ENCODE measurements around the gene AFF3. TPM values are rescaled to one million over a fixed set of nuclear protein-coding genes. Genes with fewer than 3 reads are reported as not detected.

Gene AFF3
- total and polyA plus RNA-seq, 4 donors, result 0.48 to 5.3 (median 2.3) TPM

DNA sequence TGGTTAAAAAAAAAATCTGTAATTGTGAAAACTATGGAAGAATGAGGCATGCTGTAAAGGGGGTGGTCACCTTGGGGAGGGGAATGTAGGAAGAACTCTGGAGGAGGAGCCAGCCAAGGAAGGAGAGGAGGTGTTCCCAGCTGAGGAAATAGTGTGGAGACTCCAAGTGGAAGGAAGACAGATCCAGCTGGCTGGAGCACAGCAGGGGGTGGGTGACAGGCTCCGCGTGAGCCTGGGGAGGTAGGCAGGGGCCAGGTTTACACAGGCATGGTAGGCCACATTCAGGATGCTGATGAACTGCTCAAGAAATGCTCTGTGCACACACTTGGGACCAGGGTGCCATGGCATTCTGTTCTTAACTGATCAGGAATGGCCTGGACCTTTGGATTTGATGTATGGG is 16.8 kb downstream of the AFF3 start:
- Histone ChIP-seq H3K9me3 (ENCODE audit: control insufficient read depth in 4 of 4, low read length in 3 of 4) (no peaks in the 10 kb centered on the region), H3K27me3 (ENCODE audit: control insufficient read depth in 4 of 4, insufficient read depth in 4 of 4, low read length in 3 of 4) (no peaks in the 10 kb centered on the region), H3K4me1 (ENCODE audit: control insufficient read depth in 4 of 4, insufficient read depth in 4 of 4, low read length in 3 of 4) (no peaks in the 10 kb centered on the region), H3K9ac (ENCODE audit: low read depth in 1 of 2, low read length in 2 of 2) (no peak overlapping the region), H3K4me3 (ENCODE audit: low read depth in 1 of 3, low read length in 3 of 3) (no peak overlapping the region), H3K36me3 (ENCODE audit: control insufficient read depth in 4 of 4, insufficient read depth in 3 of 4, low read depth in 1 of 4, low read length in 3 of 4) (no peaks in the 10 kb centered on the region), H3K27ac (ENCODE audit: low read depth in 1 of 2, low read length in 2 of 2) (no peak overlapping the region)
- TF ChIP-seq, protein P1, sequence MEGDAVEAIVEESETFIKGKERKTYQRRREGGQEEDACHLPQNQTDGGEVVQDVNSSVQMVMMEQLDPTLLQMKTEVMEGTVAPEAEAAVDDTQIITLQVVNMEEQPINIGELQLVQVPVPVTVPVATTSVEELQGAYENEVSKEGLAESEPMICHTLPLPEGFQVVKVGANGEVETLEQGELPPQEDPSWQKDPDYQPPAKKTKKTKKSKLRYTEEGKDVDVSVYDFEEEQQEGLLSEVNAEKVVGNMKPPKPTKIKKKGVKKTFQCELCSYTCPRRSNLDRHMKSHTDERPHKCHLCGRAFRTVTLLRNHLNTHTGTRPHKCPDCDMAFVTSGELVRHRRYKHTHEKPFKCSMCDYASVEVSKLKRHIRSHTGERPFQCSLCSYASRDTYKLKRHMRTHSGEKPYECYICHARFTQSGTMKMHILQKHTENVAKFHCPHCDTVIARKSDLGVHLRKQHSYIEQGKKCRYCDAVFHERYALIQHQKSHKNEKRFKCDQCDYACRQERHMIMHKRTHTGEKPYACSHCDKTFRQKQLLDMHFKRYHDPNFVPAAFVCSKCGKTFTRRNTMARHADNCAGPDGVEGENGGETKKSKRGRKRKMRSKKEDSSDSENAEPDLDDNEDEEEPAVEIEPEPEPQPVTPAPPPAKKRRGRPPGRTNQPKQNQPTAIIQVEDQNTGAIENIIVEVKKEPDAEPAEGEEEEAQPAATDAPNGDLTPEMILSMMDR (IDR thresholded peaks at IDR 0.05; ENCODE audit: low read depth, low read length, missing input control), result no peak
- TF ChIP-seq HNF4A (conservative IDR thresholded peaks at IDR 0.05) (no peak), RAD21 (IDR thresholded peaks at IDR 0.05) (no peak), FOXA1 (IDR thresholded peaks at IDR 0.05) (no peak), FOXA2 (IDR thresholded peaks at IDR 0.05) (no peak), SP1 (IDR thresholded peaks at IDR 0.05) (no peak), GABPA (IDR thresholded peaks at IDR 0.05 in 1 of 2, conservative IDR thresholded peaks at IDR 0.05 in 1 of 2) (no peak)
- TF ChIP-seq, protein P2, sequence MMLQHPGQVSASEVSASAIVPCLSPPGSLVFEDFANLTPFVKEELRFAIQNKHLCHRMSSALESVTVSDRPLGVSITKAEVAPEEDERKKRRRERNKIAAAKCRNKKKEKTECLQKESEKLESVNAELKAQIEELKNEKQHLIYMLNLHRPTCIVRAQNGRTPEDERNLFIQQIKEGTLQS (IDR thresholded peaks at IDR 0.05), result no peak
- DNase-seq (ENCODE audit: low spot score), result no peak
- 88% methylated on average over 2 of the region's 2 CpGs for WGBS

DNA sequence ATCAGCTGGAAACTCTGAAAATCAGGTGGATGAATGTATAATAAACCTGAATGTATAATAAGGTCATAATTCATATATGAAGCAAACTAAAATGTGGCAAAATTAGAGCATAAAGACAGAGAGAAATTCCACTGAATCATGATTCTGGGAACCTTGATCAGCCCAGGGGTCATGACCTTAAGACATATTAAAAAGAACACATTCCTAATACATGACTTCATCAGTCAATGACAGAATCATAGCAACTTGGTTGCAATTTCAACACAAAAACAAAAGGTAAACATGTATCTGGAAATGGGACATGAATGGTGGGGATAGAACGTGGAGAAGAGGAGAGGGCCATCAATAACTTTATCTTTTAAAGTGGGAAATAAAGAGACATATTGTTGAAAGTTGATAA is 17.6 kb downstream of the AFF3 start:
- H3K9me3 ChIP-seq (ENCODE audit: control insufficient read depth in 4 of 4, low read length in 3 of 4), result no peaks in the 10 kb centered on the region
- TF ChIP-seq TAF1 (conservative IDR thresholded peaks at IDR 0.05) (no peak), YY1 (IDR thresholded peaks at IDR 0.05) (no peak), EGR1 (IDR thresholded peaks at IDR 0.05; ENCODE audit: low read depth in 2 of 2) (no peak), RAD21 (IDR thresholded peaks at IDR 0.05) (no peak), GABPA (IDR thresholded peaks at IDR 0.05 in 1 of 2, conservative IDR thresholded peaks at IDR 0.05 in 1 of 2) (no peak), NR2F2 (IDR thresholded peaks at IDR 0.05) (no peak)
- TF ChIP-seq, protein P3, sequence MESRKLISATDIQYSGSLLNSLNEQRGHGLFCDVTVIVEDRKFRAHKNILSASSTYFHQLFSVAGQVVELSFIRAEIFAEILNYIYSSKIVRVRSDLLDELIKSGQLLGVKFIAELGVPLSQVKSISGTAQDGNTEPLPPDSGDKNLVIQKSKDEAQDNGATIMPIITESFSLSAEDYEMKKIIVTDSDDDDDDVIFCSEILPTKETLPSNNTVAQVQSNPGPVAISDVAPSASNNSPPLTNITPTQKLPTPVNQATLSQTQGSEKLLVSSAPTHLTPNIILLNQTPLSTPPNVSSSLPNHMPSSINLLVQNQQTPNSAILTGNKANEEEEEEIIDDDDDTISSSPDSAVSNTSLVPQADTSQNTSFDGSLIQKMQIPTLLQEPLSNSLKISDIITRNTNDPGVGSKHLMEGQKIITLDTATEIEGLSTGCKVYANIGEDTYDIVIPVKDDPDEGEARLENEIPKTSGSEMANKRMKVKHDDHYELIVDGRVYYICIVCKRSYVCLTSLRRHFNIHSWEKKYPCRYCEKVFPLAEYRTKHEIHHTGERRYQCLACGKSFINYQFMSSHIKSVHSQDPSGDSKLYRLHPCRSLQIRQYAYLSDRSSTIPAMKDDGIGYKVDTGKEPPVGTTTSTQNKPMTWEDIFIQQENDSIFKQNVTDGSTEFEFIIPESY (IDR thresholded peaks at IDR 0.05), result no peak
- H3K36me3 ChIP-seq (ENCODE audit: control insufficient read depth in 4 of 4, insufficient read depth in 3 of 4, low read depth in 1 of 4, low read length in 3 of 4), result no peaks in the 10 kb centered on the region
- 63% methylated on average over 1 of the region's 1 CpG for WGBS
- H3K4me3 ChIP-seq (ENCODE audit: low read depth in 1 of 3, low read length in 3 of 3), result no peak overlapping the region
- no peak for DNase-seq (ENCODE audit: low spot score)
- H3K9ac ChIP-seq (ENCODE audit: low read depth in 1 of 2, low read length in 2 of 2), result no peak overlapping the region
- H3K27ac ChIP-seq (ENCODE audit: low read depth in 1 of 2, low read length in 2 of 2), result no peak overlapping the region
- H3K4me1 ChIP-seq (ENCODE audit: control insufficient read depth in 4 of 4, insufficient read depth in 4 of 4, low read length in 3 of 4), result no peaks in the 10 kb centered on the region
- no peaks in the 10 kb centered on the region for H3K27me3 ChIP-seq (ENCODE audit: control insufficient read depth in 4 of 4, insufficient read depth in 4 of 4, low read length in 3 of 4)

DNA sequence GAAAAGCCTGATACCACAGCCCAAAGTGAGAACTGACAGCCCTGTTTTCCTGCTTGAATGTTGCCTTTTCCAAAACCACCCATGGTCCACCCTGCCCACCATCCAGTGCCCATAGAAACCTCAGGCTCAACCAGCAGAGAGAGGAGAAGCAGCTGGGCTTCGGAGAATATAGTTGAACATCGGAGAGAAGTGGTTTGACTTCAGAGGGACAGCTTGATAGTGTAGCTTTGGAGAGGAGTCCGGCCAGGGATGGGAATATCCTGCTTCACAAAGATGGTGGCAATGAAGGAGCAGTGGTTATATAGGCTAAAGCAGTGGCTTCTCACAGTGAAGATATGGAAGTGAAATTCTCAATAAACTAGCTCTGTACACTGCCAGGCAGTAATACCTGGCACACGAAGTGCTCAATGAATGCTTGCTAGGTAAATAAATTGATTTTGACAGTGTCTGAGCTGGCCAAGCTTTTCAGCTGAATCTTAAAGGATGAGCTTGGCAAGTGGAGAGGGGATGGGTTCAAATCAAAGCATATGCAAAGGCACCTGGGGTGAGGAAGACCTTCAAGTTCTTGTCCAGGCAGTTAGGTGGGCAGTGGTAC is 21.2 kb downstream of the AFF3 start:
- H3K36me3 ChIP-seq (ENCODE audit: control insufficient read depth in 4 of 4, insufficient read depth in 3 of 4, low read depth in 1 of 4, low read length in 3 of 4), result no peaks in the 10 kb centered on the region
- 76% methylated on average over 4 of the region's 4 CpGs for WGBS

More for the DNA sequence above, 21.2 kb downstream of the AFF3 start:
- TF ChIP-seq, protein P2 (IDR thresholded peaks at IDR 0.05), result no peak
- TF ChIP-seq, protein P4, sequence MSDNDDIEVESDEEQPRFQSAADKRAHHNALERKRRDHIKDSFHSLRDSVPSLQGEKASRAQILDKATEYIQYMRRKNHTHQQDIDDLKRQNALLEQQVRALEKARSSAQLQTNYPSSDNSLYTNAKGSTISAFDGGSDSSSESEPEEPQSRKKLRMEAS (IDR thresholded peaks at IDR 0.05), result no peak
- TF ChIP-seq, protein P3 (IDR thresholded peaks at IDR 0.05), result no peak
- no peak for TF ChIP-seq TAF1 (conservative IDR thresholded peaks at IDR 0.05)
- TF ChIP-seq, protein P5, sequence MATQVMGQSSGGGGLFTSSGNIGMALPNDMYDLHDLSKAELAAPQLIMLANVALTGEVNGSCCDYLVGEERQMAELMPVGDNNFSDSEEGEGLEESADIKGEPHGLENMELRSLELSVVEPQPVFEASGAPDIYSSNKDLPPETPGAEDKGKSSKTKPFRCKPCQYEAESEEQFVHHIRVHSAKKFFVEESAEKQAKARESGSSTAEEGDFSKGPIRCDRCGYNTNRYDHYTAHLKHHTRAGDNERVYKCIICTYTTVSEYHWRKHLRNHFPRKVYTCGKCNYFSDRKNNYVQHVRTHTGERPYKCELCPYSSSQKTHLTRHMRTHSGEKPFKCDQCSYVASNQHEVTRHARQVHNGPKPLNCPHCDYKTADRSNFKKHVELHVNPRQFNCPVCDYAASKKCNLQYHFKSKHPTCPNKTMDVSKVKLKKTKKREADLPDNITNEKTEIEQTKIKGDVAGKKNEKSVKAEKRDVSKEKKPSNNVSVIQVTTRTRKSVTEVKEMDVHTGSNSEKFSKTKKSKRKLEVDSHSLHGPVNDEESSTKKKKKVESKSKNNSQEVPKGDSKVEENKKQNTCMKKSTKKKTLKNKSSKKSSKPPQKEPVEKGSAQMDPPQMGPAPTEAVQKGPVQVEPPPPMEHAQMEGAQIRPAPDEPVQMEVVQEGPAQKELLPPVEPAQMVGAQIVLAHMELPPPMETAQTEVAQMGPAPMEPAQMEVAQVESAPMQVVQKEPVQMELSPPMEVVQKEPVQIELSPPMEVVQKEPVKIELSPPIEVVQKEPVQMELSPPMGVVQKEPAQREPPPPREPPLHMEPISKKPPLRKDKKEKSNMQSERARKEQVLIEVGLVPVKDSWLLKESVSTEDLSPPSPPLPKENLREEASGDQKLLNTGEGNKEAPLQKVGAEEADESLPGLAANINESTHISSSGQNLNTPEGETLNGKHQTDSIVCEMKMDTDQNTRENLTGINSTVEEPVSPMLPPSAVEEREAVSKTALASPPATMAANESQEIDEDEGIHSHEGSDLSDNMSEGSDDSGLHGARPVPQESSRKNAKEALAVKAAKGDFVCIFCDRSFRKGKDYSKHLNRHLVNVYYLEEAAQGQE (IDR thresholded peaks at IDR 0.05), result no peak
- TF ChIP-seq EGR1 (IDR thresholded peaks at IDR 0.05; ENCODE audit: low read depth in 2 of 2), result no peak
- no peak for TF ChIP-seq JUND (IDR thresholded peaks at IDR 0.05)
- no peak for TF ChIP-seq GABPA (IDR thresholded peaks at IDR 0.05 in 1 of 2, conservative IDR thresholded peaks at IDR 0.05 in 1 of 2)
- TF ChIP-seq SP1 (IDR thresholded peaks at IDR 0.05), result no peak
- no peak for TF ChIP-seq NR2F2 (IDR thresholded peaks at IDR 0.05)
- TF ChIP-seq HNF4A (conservative IDR thresholded peaks at IDR 0.05), result no peak
- DNase-seq (ENCODE audit: low spot score), result no peak
- no peak overlapping the region for H3K4me3 ChIP-seq (ENCODE audit: low read depth in 1 of 3, low read length in 3 of 3)
- no peaks in the 10 kb centered on the region for H3K4me1 ChIP-seq (ENCODE audit: control insufficient read depth in 4 of 4, insufficient read depth in 4 of 4, low read length in 3 of 4)
- H3K27ac ChIP-seq (ENCODE audit: low read depth in 1 of 2, low read length in 2 of 2), result no peak overlapping the region
- no peaks in the 10 kb centered on the region for H3K27me3 ChIP-seq (ENCODE audit: control insufficient read depth in 4 of 4, insufficient read depth in 4 of 4, low read length in 3 of 4)
- H3K9me3 ChIP-seq (ENCODE audit: control insufficient read depth in 4 of 4, low read length in 3 of 4), result no peaks in the 10 kb centered on the region
- H3K9ac ChIP-seq (ENCODE audit: low read depth in 1 of 2, low read length in 2 of 2), result no peak overlapping the region

All from liver (tissue), 9 donors.